HepG2 (cell line): Measurements from ENCODE around the gene SYVN1. TPM values are rescaled to one million over a fixed set of nuclear protein-coding genes. Genes with fewer than 3 reads are reported as not detected.

Experiments
- ARID3A ChIP-seq: IDR thresholded peaks from 2 replicates; pipeline ENCODE4 v1.6.1; 2012; ENCODE audit warnings: low read depth, low read length, improper control_type of control experiment
- EHMT2 ChIP-seq: fragments of 200-600 bp; sonication (generic); IDR thresholded peaks from 2 replicates; pipeline ENCODE4 v1.7.0; 2017; ENCODE audit warnings: antibody characterized with exemption, low read depth, low read length, borderline replicate concordance
- HNF4A ChIP-seq: sonication (generic); formaldehyde crosslinking; IDR thresholded peaks from 2 replicates; pipeline ENCODE4 v1.4.0; 2020; ENCODE audit warnings: missing genetic modification reagents
- IKZF4 ChIP-seq: sonication (generic); formaldehyde crosslinking; IDR thresholded peaks from 2 replicates; pipeline ENCODE4 v1.5.1; 2020; ENCODE audit warnings: borderline replicate concordance, mild to moderate bottlenecking, low read depth, missing genetic modification reagents; ENCODE audit errors: not compliant biosample characterization
- MIER3 ChIP-seq: IDR thresholded peaks from 2 replicates; pipeline ENCODE4 v1.6.1; 2016; ENCODE audit warnings: missing compliant biosample characterization, borderline replicate concordance
- MLX ChIP-seq: IDR thresholded peaks from 2 replicates; pipeline ENCODE4 v1.6.1; 2016
- NCOA1 ChIP-seq: sonication (generic); formaldehyde crosslinking; IDR thresholded peaks from 2 replicates; pipeline ENCODE4 v1.9.0; 2021; ENCODE audit warnings: missing genetic modification reagents
- NFKB2 ChIP-seq: sonication (generic); formaldehyde crosslinking; IDR thresholded peaks from 2 replicates; pipeline ENCODE4 v1.4.0; 2020; ENCODE audit warnings: missing genetic modification reagents, borderline replicate concordance
- NRL ChIP-seq: sonication (generic); formaldehyde crosslinking; IDR thresholded peaks from 2 replicates; pipeline ENCODE4 v1.5.0; 2020; ENCODE audit warnings: missing genetic modification reagents, mild to moderate bottlenecking, moderate library complexity, borderline replicate concordance
- RFX3 ChIP-seq: IDR thresholded peaks from 2 replicates; pipeline ENCODE4 v1.6.1; 2016; ENCODE audit warnings: missing biosample characterization, missing genetic modification reagents
- RNF2 ChIP-seq: fragments of 450-650 bp; conservative IDR thresholded peaks from 2 replicates; pipeline ENCODE4 v1.6.1; 2016; ENCODE audit warnings: low read depth
- SMYD3 ChIP-seq: sonication (generic); formaldehyde crosslinking; IDR thresholded peaks from 2 replicates; pipeline ENCODE4 v1.8.1; 2023; ENCODE audit warnings: mild to moderate bottlenecking, missing genetic modification reagents
- TEAD3 ChIP-seq: optimal IDR thresholded peaks from 2 replicates; pipeline ENCODE3; 2016; ENCODE audit warnings: borderline replicate concordance
- TIGD3 ChIP-seq: sonication (generic); formaldehyde crosslinking; IDR thresholded peaks from 2 replicates; pipeline ENCODE4 v1.5.1; 2020; ENCODE audit warnings: mild to moderate bottlenecking, missing genetic modification reagents, borderline replicate concordance
- ZBTB26 ChIP-seq: IDR thresholded peaks from 2 replicates; pipeline ENCODE4 v1.6.1; 2016; ENCODE audit warnings: missing compliant biosample characterization, missing genetic modification reagents, borderline replicate concordance
- ZNF136 ChIP-seq: sonication (generic); formaldehyde crosslinking; IDR thresholded peaks from 2 replicates; pipeline ENCODE4 v1.8.1; 2022; ENCODE audit warnings: low read depth, mild to moderate bottlenecking, moderate library complexity, missing genetic modification reagents
- ZNF292 ChIP-seq: sonication (generic); formaldehyde crosslinking; IDR thresholded peaks from 2 replicates; pipeline ENCODE4 v1.8.1; 2022; ENCODE audit warnings: mild to moderate bottlenecking, low read depth, missing genetic modification reagents, borderline replicate concordance
- ZNF367 ChIP-seq: sonication (generic); formaldehyde crosslinking; IDR thresholded peaks from 2 replicates; pipeline ENCODE4 v1.4.0; 2020; ENCODE audit warnings: missing genetic modification reagents, borderline replicate concordance
- ZNF530 ChIP-seq: sonication (generic); formaldehyde crosslinking; IDR thresholded peaks from 2 replicates; pipeline ENCODE4 v1.5.0; 2020; ENCODE audit warnings: low read depth, mild to moderate bottlenecking, missing genetic modification reagents
- ZNF747 ChIP-seq: sonication (generic); formaldehyde crosslinking; IDR thresholded peaks from 2 replicates; pipeline ENCODE4 v1.8.1; 2023; ENCODE audit warnings: missing genetic modification reagents, mild to moderate bottlenecking, borderline replicate concordance
- ZSCAN30 ChIP-seq: sonication (generic); formaldehyde crosslinking; IDR thresholded peaks from 2 replicates; pipeline ENCODE4 v1.5.0; 2020; ENCODE audit warnings: mild to moderate bottlenecking, missing genetic modification reagents
- polyA plus RNA-seq, 8 experiments: library from polyadenylated mRNA; depleted of rRNA in 3 of 8; stranded (reverse) in 7 of 8; unstranded in 1 of 8; fragments of >200 nt; fragmentation: Illumina TruSeq in 4 of 8; extraction: Trizol in 4 of 8; gene quantifications; 2 replicates each; pipeline versions ENCODE4 v1.2.1 to v1.2.3, GENCODE V29; 2011 to 2016; ENCODE audit warnings: low read depth in 4 of 8, missing spikeins in 1 of 8, mixed read lengths in 1 of 8; ENCODE audit not compliant: insufficient read depth in 1 of 8
- total RNA-seq, 5 experiments: library from RNA; depleted of rRNA; stranded (reverse); fragments of >200 nt; fragmentation: Illumina TruSeq; extraction: Trizol; gene quantifications; 2 replicates each; pipeline ENCODE4 v1.2.3, GENCODE V29; 2016; ENCODE audit warnings: low read depth in 1 of 5
- TF ChIP-seq, protein P1 (sequence below): sonication (generic); formaldehyde crosslinking; IDR thresholded peaks from 2 replicates; pipeline ENCODE4 v1.5.1; 2020; ENCODE audit warnings: mild to moderate bottlenecking, moderate library complexity, missing genetic modification reagents

SYVN1 gene
- total and polyA plus RNA-seq, 2 of the 13 experiments (the other 11 are each of a cell fraction or from before 2014, with no cell fraction given) = 10.3 to 22.5 TPM

- no peak for TF ChIP-seq ARID3A
- TF ChIP-seq ZNF530 (CRISPR knock-in tag) = no peak
- 0 out of 2 replicates have a peak, but pooled peaks have one; percentile 35 for TF ChIP-seq ZNF136 (CRISPR knock-in tag)
- TF ChIP-seq, protein P1, sequence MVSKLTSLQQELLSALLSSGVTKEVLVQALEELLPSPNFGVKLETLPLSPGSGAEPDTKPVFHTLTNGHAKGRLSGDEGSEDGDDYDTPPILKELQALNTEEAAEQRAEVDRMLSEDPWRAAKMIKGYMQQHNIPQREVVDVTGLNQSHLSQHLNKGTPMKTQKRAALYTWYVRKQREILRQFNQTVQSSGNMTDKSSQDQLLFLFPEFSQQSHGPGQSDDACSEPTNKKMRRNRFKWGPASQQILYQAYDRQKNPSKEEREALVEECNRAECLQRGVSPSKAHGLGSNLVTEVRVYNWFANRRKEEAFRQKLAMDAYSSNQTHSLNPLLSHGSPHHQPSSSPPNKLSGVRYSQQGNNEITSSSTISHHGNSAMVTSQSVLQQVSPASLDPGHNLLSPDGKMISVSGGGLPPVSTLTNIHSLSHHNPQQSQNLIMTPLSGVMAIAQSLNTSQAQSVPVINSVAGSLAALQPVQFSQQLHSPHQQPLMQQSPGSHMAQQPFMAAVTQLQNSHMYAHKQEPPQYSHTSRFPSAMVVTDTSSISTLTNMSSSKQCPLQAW (CRISPR knock-in tag) = no peak
- no peak for TF ChIP-seq IKZF4 (CRISPR knock-in tag)
- no peak for TF ChIP-seq ZNF747 (CRISPR knock-in tag)
- no peak for TF ChIP-seq HNF4A (CRISPR knock-in tag)
- TF ChIP-seq RFX3 (CRISPR knock-in tag) = no peak
- no peak for TF ChIP-seq RNF2
- peak; percentile 24 for TF ChIP-seq TEAD3 (CRISPR knock-in tag)
- TF ChIP-seq EHMT2 = no peak
- no peak for TF ChIP-seq TIGD3 (CRISPR knock-in tag)
- no peak for TF ChIP-seq MLX (CRISPR knock-in tag)
- TF ChIP-seq NFKB2 (CRISPR knock-in tag) = no peak
- no peak for TF ChIP-seq MIER3
- TF ChIP-seq ZNF292 (CRISPR knock-in tag) = 0 out of 2 replicates have a peak, but pooled peaks have one; percentile 41
- no peak for TF ChIP-seq ZBTB26 (CRISPR knock-in tag)
- no peak for TF ChIP-seq ZSCAN30 (CRISPR knock-in tag)
- TF ChIP-seq ZNF367 (CRISPR knock-in tag) = no peak
- TF ChIP-seq SMYD3 (CRISPR knock-in tag) = no peak
- TF ChIP-seq NRL = peak; percentile 68
- no peak for TF ChIP-seq NCOA1
Measured at GRCh38 chr11:65182258-65183170, 48.2 kb upstream of the SYVN1 start (continued).
